ENCODE data around the gene SLAMF8.
A peak's percentile ranks its signal among the peaks of the same experiment; 100 is the strongest.

SLAMF8 gene

DNA sequence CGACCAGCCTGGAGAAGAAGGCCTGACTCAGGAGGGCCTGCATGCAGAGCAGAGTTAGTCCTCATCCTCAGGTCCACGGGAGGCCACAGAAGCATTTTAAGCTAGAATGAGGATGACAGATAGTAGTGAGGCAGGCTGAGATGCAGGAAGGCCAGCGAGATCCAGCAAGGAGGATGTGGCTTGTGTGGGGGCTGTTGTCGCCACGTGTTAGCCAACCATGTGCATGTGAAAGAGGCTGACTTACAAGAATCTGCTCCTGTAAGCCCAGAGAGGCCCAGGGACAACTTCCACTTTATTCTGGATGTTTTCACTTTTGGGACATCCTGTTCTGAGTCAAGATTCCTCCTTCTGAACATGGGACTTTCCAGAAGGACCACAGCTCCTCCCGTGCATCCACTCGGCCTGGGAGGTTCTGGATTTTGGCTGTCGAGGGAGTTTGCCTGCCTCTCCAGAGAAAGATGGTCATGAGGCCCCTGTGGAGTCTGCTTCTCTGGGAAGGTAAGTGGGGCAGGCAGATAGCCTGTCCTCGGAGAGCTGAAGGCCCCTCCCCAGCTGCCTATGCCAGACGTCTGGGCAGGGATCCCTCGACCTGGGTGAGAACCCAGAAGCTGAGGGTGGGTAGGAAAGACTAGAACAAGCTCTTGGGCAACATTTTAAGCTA is at the start of gene SLAMF8:
TSS of gene SLAMF8 (plus strand) at position 433 of the 661 bp plus-strand sequence. CDS start at position 459, 26 bp downstream.
- DNase-seq, result no peak

- DNase-seq, result no peak
Observed at GRCh38 chr1:159778266-159778665, 48.4 kb upstream of the SLAMF8 start.

DNA sequence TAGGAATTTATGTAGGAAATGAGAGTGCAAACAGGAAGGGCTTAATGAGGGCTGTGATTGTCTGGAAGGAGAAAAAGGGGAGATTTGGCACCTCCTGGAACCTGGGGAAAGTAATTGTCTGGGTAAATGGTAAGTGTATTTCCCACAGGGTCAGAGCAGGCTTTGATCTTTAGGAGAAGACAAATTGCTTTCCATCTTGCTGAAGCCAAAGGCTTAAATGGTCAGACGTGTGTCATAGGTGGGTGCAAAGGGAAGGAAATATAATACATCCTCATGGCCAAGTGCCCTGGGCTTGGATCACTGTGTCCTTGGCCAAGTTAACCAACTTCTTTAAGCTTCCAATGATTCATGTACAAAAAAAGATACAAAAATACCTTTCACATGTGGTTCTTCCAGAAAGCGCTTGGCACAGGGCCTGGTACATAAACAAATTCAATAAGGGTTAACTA is 47.2 kb upstream of the SLAMF8 start:
- no peak for DNase-seq

DNA sequence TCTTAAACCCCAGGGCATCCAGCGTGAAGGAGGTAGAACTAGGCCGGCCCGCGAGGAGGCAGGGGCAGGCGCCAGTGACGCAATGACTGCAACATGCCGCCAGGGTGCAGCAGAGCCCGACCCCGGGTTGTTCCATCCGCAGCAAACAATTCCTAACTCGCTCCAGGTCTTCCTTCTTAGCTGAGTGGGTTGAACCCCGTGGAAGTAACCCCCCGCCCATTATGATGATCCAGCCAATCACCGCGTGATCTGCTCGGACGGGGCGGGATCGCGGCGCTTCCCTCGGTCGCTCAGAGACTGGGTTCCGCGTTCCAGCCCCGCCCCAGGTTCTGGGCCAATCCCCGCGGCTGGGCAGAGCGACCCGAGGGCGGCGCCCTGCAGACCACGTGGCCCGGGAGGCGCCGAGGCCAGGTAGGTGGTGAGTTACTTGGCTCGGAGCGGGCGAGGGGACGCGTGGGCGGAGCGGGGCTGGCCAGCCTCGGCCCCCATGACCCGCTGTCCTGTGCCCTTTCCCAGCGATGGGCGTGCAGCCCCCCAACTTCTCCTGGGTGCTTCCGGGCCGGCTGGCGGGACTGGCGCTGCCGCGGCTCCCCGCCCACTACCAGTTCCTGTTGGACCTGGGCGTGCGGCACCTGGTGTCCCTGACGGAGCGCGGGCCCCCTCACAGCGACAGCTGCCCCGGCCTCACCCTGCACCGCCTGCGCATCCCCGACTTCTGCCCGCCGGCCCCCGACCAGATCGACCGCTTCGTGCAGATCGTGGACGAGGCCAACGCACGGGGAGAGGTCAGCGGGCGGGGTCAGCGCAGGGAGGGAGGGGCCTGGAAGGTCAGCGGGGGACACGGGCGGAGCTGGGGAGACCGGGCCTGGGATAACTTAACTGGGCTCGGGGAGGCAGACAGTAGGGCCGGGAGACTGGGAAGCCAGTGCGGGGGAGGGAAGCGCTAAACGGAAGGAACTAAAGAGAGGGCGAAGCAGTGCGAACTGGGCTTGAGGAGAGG is 45.8 kb upstream of the SLAMF8 start, which contains the start of gene DUSP23:
TSS of gene DUSP23 (plus strand) at position 380 of the 1,000 bp plus-strand sequence. CDS start at position 519, 139 bp downstream.
- peak; percentile 56 for DNase-seq

DNA sequence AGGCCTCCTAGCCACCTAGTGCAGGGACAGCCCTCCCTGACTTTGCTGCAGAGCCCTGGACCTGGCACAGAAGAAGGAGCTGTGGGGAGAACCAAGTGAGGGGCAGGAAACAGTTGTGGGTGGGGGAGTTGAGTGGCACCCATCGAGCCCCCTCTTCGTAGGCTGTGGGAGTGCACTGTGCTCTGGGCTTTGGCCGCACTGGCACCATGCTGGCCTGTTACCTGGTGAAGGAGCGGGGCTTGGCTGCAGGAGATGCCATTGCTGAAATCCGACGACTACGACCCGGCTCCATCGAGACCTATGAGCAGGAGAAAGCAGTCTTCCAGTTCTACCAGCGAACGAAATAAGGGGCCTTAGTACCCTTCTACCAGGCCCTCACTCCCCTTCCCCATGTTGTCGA is 44.7 kb upstream of the SLAMF8 start:
- DNase-seq, result no peak

GRCh38 chr1:159783724-159784123 is 42.9 kb upstream of the SLAMF8 start:
- DNase-seq, result no peak

DNA sequence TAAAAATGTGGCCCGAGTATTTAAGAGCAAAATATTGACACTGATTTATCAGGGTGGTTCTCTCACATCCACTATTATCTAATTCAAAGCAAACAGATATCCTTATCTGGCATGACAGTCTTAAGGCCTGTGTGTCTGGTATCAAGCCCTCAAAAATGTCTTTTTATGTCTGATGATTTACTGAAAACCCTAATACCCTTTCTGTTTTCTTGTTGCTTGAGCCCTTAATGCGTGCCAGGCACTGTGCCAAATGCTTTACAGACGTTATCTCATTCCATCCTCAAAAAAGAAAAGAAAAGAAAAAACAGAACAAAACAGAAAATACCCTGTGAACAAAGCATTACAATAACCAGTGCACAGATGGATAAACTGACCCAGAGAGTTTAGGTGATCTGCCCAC is 40.2 kb upstream of the SLAMF8 start:
- DNase-seq, result no peak

DNA sequence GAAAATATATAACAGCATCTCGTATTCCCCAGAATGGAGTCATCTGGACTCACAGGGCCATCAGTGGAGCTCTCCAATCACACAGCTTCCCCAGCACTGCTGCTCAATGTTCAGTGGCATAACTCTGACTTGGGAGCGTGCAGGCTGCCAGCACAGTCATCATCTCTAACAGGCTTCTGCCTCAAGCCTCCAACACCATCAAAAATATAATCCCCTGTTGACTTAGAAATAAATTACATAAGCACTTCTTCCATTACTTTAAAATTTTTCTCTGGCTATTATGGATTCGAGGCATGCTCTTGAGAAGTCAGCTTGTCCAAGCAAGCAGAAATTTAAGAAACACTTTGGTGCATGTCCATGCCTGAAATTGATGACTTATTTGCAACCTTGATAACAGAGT is 39.7 kb upstream of the SLAMF8 start:
- DNase-seq, result no peak

DNA sequence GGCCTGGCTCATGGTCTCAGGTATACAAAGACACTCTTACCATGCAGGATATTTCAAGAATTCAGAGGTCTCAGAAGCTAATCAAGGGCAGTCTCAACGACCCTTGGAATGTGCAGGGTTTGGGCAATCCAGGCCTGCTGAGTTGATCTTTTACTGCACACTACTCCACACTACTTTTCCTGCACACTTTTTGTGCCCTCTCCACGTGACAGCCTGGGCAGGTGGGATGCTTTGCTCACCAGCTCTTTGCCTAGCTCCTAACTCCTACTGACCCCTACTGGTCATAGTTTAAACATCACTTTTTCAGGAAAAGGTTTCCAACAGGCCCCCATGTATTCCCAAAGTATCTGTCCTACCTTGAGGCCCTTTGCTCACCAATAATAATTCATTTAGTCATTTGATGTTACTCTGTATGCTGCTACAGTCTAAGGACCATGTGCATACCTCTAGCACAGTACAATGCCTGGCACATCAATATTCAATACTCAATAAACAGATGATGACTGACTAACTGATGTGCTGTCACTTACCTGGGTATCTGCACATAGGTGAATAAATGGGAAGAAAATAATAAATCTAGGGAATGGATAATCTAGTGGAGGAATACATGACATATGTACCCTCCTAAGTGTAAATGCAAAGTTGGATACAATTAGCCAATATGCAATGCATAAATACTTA is 36.3 kb upstream of the SLAMF8 start:
- DNase-seq, result no peak

- DNase-seq, result no peak
Observed at GRCh38 chr1:159791031-159791430, 35.6 kb upstream of the SLAMF8 start.

DNA sequence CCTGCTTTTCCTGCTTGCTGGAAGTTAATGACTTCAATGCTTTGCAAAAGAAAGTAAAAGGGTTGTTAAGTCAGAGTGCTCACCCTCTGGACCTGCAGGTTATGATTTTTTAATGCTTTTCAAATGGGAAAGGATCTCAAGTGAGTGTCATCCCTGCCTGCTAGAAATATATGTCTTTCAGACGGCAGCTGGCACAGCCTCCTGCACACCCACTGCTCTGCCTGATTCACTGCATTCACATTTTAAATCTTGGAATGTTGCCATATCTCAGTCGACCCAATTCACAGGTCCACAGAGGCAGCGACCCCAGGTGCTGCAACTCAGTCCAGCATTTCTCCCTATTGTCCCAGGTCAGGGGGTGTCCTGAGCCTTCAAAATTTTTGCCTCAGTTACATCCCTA is 35.2 kb upstream of the SLAMF8 start:
- DNase-seq, result no peak

- DNase-seq, result no peak
Observed at GRCh38 chr1:159795534-159795933, 31.1 kb upstream of the SLAMF8 start.

GRCh38 chr1:159798893-159799292 is 27.8 kb upstream of the SLAMF8 start:
- DNase-seq, result no peak

DNA sequence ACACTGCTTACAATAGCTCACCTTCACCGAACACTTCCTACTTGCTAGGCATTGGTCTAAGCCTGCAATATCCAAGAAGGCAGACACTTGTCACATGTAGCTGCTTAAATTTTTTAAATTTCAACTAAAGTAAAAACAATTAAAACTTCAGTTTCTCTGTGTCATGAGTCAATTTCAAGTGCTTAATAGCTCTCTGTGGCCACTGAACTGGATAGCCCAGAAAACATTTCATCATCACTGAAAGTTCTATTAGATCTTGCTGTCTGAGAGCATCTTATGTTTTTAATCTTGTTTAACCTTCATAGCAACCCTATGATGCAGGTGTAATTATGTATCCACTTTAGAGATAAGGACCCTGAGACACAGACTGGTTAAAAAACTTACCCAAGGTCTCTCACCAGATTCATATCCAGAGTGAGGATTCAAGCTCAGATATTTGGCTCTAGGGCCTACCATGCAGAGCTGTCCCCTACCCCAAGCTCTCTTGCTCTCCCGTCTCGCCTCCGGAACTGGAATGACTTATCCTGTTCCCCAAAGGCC is 27.2 kb upstream of the SLAMF8 start:
- no peak for DNase-seq

GRCh38 chr1:159800177-159800930 is 26.3 kb upstream of the SLAMF8 start:
- no peak for DNase-seq

GRCh38 chr1:159802111-159802510 is 24.6 kb upstream of the SLAMF8 start, which contains the start of gene FCRL6:
TSS of gene FCRL6 (plus strand) at chr1:159802360. CDS start at chr1:159802425, 65 bp downstream.
- no peak for DNase-seq

DNA sequence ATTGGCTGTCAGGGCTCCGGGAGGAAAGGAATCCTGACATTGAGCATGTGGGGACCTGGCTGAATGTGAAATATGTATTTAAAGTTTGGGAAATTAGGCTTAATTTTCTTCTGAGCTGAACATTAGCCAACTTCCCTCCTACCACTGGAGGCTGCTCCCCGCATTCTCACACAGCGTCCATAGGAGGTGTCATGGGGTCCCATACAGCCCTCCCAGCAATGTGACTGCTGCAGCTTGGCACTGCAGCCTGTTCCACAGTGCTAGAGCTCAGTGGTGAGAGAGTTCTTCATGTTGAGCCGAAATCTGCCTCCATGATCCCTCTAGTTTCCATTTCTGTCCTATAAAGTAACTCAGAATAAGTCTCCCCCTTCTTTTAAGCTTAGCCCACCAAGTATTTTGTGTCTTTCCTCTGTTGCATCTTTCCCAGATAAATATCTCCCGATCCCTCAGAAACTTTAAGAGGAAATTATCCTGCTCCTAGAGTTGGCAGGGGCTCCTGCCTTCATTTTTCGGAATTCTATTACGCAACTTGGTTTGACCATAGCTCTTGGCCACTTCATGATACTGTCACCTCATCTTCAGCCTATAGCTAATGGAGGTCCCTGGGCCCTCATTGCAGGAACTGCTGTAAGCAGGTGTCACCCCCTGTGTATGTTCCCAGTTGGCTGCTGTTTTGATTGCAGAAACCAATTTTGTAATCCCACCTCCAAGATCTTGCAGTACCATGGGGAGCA is 22.6 kb upstream of the SLAMF8 start:
- DNase-seq, result no peak

DNA sequence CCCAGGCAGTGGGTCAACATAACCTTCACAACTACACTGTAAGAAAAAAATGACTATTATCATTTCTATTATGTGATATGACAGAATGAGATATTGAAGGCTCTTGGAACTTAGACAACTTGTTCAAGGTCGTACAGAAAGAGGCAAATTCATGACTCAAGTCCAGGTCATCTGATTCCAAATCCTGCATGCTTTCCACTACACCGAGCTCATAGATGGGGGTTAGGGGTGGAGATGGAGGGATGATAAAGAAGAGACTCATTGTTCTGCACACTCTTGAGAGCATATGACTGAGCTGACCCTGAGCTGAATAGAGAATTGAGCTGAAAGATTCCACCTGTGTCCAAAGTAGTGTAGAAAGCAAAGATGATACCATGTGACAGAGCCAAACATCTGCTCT is 21.7 kb upstream of the SLAMF8 start:
- no peak for DNase-seq

DNA sequence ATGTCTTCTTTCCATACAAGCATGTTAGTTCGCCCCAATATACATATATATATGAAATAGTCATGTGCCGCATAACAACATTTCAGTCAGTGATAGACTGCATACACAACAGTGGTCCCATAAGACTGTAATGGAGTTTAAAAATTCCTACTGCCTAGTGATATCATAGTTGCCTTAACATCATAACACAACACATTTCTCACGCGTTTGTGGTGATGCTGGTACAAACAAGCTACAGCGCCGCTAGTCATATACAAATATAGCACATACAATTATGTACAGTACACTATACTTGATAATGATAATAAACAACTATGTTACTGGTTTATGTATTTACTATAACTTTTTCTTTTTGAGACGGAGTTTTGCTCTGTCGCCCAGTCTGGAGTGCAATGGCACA is 10.7 kb upstream of the SLAMF8 start:
- DNase-seq, result no peak

DNA sequence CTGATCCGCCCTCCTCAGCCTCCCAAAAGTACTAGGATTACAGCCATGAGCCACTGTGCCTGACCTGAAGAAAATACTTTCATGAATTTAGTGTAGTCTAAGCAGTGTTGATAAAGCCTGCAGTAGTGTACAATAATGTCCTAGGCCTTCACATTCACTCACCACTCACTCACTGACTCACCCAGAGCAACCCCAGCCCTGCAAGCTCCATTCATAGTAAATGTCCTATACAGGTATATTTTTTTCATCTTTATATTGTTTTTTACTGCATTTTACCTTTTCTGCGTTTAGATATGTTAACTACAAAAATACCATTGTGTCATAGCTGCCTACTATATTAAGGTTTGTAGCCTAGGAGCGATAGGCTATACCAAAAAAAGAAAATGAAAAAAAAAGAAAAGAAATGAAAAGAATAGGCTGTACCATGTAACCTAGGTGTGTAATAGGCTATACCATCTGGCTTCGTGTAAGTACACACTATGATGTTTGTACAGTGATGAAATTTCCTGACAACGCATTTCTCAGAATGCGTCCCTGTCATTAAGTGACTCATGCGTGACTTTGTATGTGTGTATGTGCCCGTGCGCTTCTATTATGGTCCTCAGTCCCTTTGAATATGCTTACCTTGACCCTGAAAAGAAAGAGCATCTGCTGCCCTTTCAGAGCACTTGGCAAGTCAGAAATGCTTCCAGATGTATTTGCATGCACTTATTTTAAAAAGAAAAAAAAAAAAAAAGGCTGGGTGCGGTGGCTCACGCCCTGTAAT is 9.2 kb upstream of the SLAMF8 start:
- no peak for DNase-seq

Measured in cortex of kidney (tissue), 1 donor.